ENCODE measurements around the gene MEF2A.
A peak's percentile ranks its signal among the peaks of the same experiment; 100 is the strongest.
"Not testable (repeated sequence)": the region's sequence is repeated elsewhere in the genome, so short reads cannot be mapped to it uniquely, and the experiment has no call there.

The MEF2A gene

DNA sequence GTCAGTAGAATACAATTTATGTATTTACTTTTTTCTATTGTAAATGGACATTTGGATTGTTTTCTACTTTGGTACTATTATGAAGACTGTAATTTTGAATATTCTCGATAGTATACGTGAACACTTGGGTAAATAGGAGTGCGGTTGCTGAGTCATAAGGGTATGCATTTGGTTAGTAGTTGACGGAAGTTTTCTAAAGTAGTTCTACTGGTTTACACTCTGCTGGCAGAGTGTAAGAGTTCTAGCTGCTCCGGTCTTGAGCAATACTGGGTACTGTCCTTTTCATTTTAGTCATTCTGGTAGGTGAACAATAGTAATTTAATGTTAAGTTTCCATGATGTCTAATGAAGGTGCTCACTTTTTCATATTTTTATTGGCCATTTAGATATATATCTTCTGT is 70.0 kb downstream of the MEF2A start:
- Mint-ChIP-seq H3K4me3 (no peak overlapping the region), H3K9me3 (no peaks in the 10 kb centered on the region), H3K4me1 (peaks cover 10% of the 10 kb centered on the region), H3K27ac (no peak overlapping the region), H3K27me3 (no peaks in the 10 kb centered on the region)
- DNase-seq (no peak), ATAC-seq (no peak)

GRCh38 chr15:99644913-99645542 is 79.2 kb downstream of the MEF2A start:
- H3K9me3 Mint-ChIP-seq = peaks cover 10 to 13% of the 10 kb centered on the region in 2 donors
- H3K27me3 Mint-ChIP-seq = no peaks in the 10 kb centered on the region
- H3K27ac Mint-ChIP-seq = no peak overlapping the region
- H3K4me1 Mint-ChIP-seq = peaks cover 6% of the 10 kb centered on the region
- ATAC-seq (no peak), DNase-seq (no peak)
- no peak overlapping the region for H3K4me3 Mint-ChIP-seq

GRCh38 chr15:99645543-99645935 is 79.8 kb downstream of the MEF2A start:
- Mint-ChIP-seq H3K4me1 (peaks cover 7% of the 10 kb centered on the region), H3K27me3 (no peaks in the 10 kb centered on the region), H3K27ac (no peak overlapping the region), H3K9me3 (peaks cover 10 to 13% of the 10 kb centered on the region in 2 donors), H3K4me3 (no peak overlapping the region)
- DNase-seq (no peak), ATAC-seq (no peak)

DNA sequence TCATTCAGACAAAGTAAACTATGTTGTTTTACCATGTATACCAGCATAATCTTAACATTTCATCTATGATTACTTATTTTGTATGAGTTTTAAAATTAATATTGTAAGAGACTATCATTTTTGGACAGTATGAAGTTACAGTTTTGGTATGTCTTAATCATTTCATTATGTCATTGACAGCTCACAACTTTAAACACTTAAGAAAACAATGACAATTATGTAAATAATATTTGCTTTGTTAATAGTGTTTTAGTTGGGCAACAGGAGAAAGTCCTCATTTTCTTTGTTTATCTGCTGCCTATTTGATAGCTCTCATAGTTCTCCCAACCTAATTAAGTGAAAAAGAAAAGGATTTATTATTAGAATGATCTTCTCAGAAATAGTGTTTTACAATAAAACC is 80.2 kb downstream of the MEF2A start:
- Mint-ChIP-seq H3K4me3 (no peak overlapping the region), H3K27me3 (no peaks in the 10 kb centered on the region), H3K9me3 (peaks cover 10 to 13% of the 10 kb centered on the region in 2 donors), H3K4me1 (peaks cover 11% of the 10 kb centered on the region), H3K27ac (no peak overlapping the region)
- DNase-seq = no peak
- ATAC-seq = no peak

DNA sequence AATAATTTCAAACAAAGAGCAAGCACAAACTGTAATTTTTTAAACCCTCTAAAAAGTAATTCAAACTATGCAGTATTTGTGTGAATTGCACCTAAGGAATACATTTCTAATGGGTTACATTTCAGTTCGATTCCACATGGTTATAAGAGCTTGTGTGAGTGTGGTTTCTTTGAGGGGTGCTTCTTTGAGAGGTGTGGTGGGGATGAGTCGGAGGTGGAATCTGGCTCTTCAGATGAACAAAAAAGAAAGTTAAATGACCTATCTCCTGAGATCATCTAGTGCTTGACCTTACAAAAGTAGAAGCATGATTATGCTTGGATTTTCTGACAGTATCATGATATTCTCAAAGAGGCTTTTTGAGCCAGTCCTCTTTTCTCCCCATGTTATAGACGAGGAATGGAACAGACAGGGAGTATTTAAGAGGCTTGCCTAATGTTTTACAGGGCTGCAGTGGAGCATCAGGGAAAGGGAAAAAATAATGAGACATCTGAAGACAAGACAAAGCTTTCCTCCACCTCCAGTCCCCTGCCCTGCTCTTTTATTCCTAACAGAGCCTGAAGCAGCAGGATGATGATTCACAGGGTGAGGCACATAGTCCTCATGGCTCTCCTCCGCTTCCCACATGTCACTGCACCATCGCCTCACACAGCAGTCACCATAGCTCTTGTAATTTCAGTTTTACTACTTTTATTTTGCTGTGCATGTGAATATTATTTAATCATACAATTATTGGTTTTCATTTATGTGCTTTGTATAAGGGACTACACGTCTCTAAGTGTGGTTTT is 85.4 kb downstream of the MEF2A start:
- H3K27ac Mint-ChIP-seq = no peak overlapping the region
- H3K9me3 Mint-ChIP-seq = peaks cover 0 to 3% of the 10 kb centered on the region in 2 donors
- H3K27me3 Mint-ChIP-seq = no peaks in the 10 kb centered on the region
- no peak overlapping the region for H3K4me3 Mint-ChIP-seq
- DNase-seq = no peak
- H3K4me1 Mint-ChIP-seq = peaks cover 19% of the 10 kb centered on the region
- peak; percentile 74 for ATAC-seq

- ATAC-seq (no peak), DNase-seq (no peak)
- Mint-ChIP-seq H3K27me3 (no peaks in the 10 kb centered on the region), H3K4me3 (no peak overlapping the region), H3K9me3 (no peaks in the 10 kb centered on the region), H3K27ac (no peak overlapping the region), H3K4me1 (peaks cover 26% of the 10 kb centered on the region)
Measured at GRCh38 chr15:99656205-99656604, 90.4 kb downstream of the MEF2A start.

- ATAC-seq = no peak
- H3K27me3 Mint-ChIP-seq = no peaks in the 10 kb centered on the region
- no peak overlapping the region for H3K4me3 Mint-ChIP-seq
- H3K27ac Mint-ChIP-seq = no peak overlapping the region
- H3K9me3 Mint-ChIP-seq = no peaks in the 10 kb centered on the region
- H3K4me1 Mint-ChIP-seq = peaks cover 15% of the 10 kb centered on the region
- DNase-seq = no peak
Measured at GRCh38 chr15:99657996-99658395, 92.2 kb downstream of the MEF2A start.

DNA sequence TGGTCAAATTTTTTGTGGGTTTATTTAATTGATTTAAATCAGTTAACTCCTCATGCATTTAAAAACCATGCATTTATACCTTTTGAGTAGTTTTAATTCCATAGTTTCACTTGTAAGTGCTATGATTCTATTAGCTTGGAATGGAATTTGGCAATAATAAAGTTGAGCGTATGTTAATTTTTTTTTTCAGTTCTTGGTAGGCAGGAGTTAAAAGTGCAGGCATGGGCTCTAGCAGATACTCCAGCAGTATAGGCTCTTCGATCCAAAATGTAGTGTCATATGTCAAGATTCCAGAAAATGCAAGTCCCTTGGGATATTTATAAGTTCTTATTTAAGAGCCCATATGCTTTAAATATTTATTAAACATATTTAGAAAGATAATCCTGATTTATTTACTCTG is 97.1 kb downstream of the MEF2A start:
- no peak overlapping the region for H3K27ac Mint-ChIP-seq
- H3K27me3 Mint-ChIP-seq = no peaks in the 10 kb centered on the region
- no peak overlapping the region for H3K4me3 Mint-ChIP-seq
- no peak for DNase-seq
- ATAC-seq = no peak
- peaks cover 9% of the 10 kb centered on the region for H3K4me1 Mint-ChIP-seq
- H3K9me3 Mint-ChIP-seq = no peaks in the 10 kb centered on the region

GRCh38 chr15:99666073-99666472 is 100.3 kb downstream of the MEF2A start:
- DNase-seq, H3K4me1 Mint-ChIP-seq, ATAC-seq, H3K9me3 Mint-ChIP-seq, H3K27me3 Mint-ChIP-seq, H3K4me3 Mint-ChIP-seq, H3K27ac Mint-ChIP-seq: not testable (repeated sequence)

DNA sequence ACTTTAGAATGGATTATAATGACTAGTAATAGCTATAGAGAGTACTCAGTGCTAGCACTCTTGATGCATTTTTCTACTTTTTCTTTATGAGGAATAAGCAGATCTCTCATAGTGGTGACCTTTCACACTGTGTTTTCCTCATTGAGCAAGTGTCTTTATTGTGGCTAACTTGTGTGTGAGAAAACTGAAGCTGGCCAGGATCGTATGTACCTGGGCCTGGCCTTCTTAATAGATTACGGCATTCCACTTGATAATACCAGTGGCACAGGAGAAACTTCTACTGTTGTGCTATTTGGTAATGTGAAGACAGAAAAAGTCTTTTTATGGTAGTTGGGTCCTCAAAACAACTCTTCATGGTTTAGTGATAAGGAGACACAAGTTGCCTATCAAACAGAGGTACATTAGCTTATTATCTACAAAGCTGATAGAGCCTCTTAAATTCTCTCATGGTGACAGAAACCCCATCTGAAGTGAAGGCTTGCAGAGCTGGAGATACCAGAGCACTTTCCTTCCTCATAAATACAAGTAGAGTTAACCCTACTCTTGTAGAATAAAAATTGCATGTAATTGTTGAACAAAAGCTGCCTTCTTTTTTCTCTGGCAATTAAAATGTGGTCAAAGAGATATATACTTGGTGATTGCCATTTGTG is 102.9 kb downstream of the MEF2A start:
- no peak for DNase-seq
- Mint-ChIP-seq H3K4me3 (no peak overlapping the region), H3K9me3 (no peaks in the 10 kb centered on the region), H3K4me1 (no peaks in the 10 kb centered on the region), H3K27me3 (no peaks in the 10 kb centered on the region), H3K27ac (no peak overlapping the region)
- no peak for ATAC-seq

- no peaks in the 10 kb centered on the region for H3K4me1 Mint-ChIP-seq
- ATAC-seq (no peak), DNase-seq (no peak)
- H3K27ac Mint-ChIP-seq = no peak overlapping the region
- no peaks in the 10 kb centered on the region for H3K9me3 Mint-ChIP-seq
- no peak overlapping the region for H3K4me3 Mint-ChIP-seq
- no peaks in the 10 kb centered on the region for H3K27me3 Mint-ChIP-seq
Measured at GRCh38 chr15:99669250-99669649, 103.5 kb downstream of the MEF2A start.

GRCh38 chr15:99671926-99672635 is 106.3 kb downstream of the MEF2A start:
- Mint-ChIP-seq H3K4me1 (peaks cover 1% of the 10 kb centered on the region), H3K9me3 (no peaks in the 10 kb centered on the region), H3K27me3 (no peaks in the 10 kb centered on the region), H3K27ac (no peak overlapping the region), H3K4me3 (no peak overlapping the region)
- no peak for ATAC-seq
- DNase-seq = no peak

- peaks cover 7% of the 10 kb centered on the region for H3K4me1 Mint-ChIP-seq
- H3K9me3 Mint-ChIP-seq = no peaks in the 10 kb centered on the region
- no peak overlapping the region for H3K27ac Mint-ChIP-seq
- H3K27me3 Mint-ChIP-seq = no peaks in the 10 kb centered on the region
- H3K4me3 Mint-ChIP-seq = no peak overlapping the region
- DNase-seq (no peak), ATAC-seq (no peak)
Measured at GRCh38 chr15:99673111-99673510, 107.3 kb downstream of the MEF2A start.

GRCh38 chr15:99674279-99674678 is 108.5 kb downstream of the MEF2A start:
- ATAC-seq (no peak), DNase-seq (no peak)
- Mint-ChIP-seq H3K27ac (no peak overlapping the region), H3K4me1 (peaks cover 7% of the 10 kb centered on the region), H3K27me3 (no peaks in the 10 kb centered on the region), H3K4me3 (no peak overlapping the region), H3K9me3 (no peaks in the 10 kb centered on the region)

GRCh38 chr15:99677540-99678134 is 111.9 kb downstream of the MEF2A start:
- Mint-ChIP-seq H3K9me3 (no peaks in the 10 kb centered on the region), H3K27ac (peak overlapping the region in 1 of 2 donors; percentile 79), H3K4me3 (no peak overlapping the region), H3K27me3 (no peaks in the 10 kb centered on the region), H3K4me1 (peaks cover 22% of the 10 kb centered on the region)
- DNase-seq (no peak), ATAC-seq (no peak)

Measured in stimulated activated naive CD8-positive, alpha-beta T cell treated with anti-CD3 and anti-CD28 coated beads, Interleukin-15, amount 100 ng/mL, for 72 hours (primary cell).